HepG2 (cell line): ENCODE results near the gene MTX2. TPM values are rescaled to one million over a fixed set of nuclear protein-coding genes. Genes with fewer than 3 reads are reported as not detected.

Experiments used
- CEBPG ChIP-seq: IDR thresholded peaks from 2 replicates; pipeline ENCODE4 v1.6.1; 2016
- HNF4A ChIP-seq: sonication (generic); formaldehyde crosslinking; IDR thresholded peaks from 2 replicates; pipeline ENCODE4 v1.4.0; 2020; ENCODE audit warnings: missing genetic modification reagents
- HOXA3 ChIP-seq: sonication (generic); formaldehyde crosslinking; IDR thresholded peaks from 2 replicates; pipeline ENCODE4 v1.5.0; 2020; ENCODE audit warnings: missing genetic modification reagents
- MXI1 ChIP-seq: IDR thresholded peaks from 3 replicates; pipeline ENCODE4 v1.6.1; 2012; ENCODE audit warnings: low read depth, low read length, inconsistent platforms, borderline replicate concordance
- NKX3-1 ChIP-seq: sonication (generic); formaldehyde crosslinking; IDR thresholded peaks from 2 replicates; pipeline ENCODE4 v1.5.0; 2020; ENCODE audit warnings: missing genetic modification reagents
- POLR2G ChIP-seq: fragments of 200-400 bp; formaldehyde crosslinking; IDR thresholded peaks from 2 replicates; pipeline ENCODE4 v1.6.1; 2018; ENCODE audit warnings: mild to moderate bottlenecking, low read depth, low read length, moderate library complexity
- PTBP1 ChIP-seq: fragments of 200-400 bp; formaldehyde crosslinking; IDR thresholded peaks from 2 replicates; pipeline ENCODE4 v1.6.1; 2018; ENCODE audit warnings: low read length, low read depth; ENCODE audit not compliant: poor library complexity, severe bottlenecking
- SRF ChIP-seq: IDR thresholded peaks from 2 replicates; pipeline ENCODE4 v1.6.1; 2011; ENCODE audit warnings: mild to moderate bottlenecking, low read depth, low read length, moderate library complexity
- SRSF4 ChIP-seq: fragments of 200-400 bp; formaldehyde crosslinking; IDR thresholded peaks from one replicate; pipeline ENCODE4 v1.6.1; 2018; ENCODE audit warnings: mild to moderate bottlenecking, low read depth, low read length, moderate library complexity; ENCODE audit not compliant: poor library complexity, severe bottlenecking
- TAF1 ChIP-seq: sonication (generic); formaldehyde crosslinking; IDR thresholded peaks from 2 replicates; pipeline ENCODE4 v1.4.0; 2020; ENCODE audit warnings: missing genetic modification reagents
- TBP ChIP-seq: sonication (generic); formaldehyde crosslinking; IDR thresholded peaks from 2 replicates; pipeline ENCODE4 v1.5.0; 2020; ENCODE audit warnings: missing genetic modification reagents
- THAP11 ChIP-seq: IDR thresholded peaks from 2 replicates; pipeline ENCODE4 v1.6.1; 2016; ENCODE audit warnings: missing biosample characterization, missing genetic modification reagents
- XRCC5 ChIP-seq: fragments of 200-400 bp; formaldehyde crosslinking; optimal IDR thresholded peaks from 2 replicates; pipeline ENCODE3; 2017; ENCODE audit warnings: mild to moderate bottlenecking, low read length
- ZBTB42 ChIP-seq: sonication (generic); formaldehyde crosslinking; IDR thresholded peaks from 2 replicates; pipeline ENCODE4 v1.5.0; 2020; ENCODE audit warnings: mild to moderate bottlenecking, missing genetic modification reagents
- ZFP37 ChIP-seq: sonication (generic); formaldehyde crosslinking; IDR thresholded peaks from 2 replicates; pipeline ENCODE4 v1.4.0; 2020; ENCODE audit warnings: missing genetic modification reagents, borderline replicate concordance
- ZNF207 ChIP-seq: fragments of 450-650 bp; IDR thresholded peaks from 2 replicates; pipeline ENCODE4 v1.6.1; 2016; ENCODE audit warnings: antibody characterized with exemption, borderline replicate concordance
- ZNF234 ChIP-seq: sonication (generic); formaldehyde crosslinking; conservative IDR thresholded peaks from 2 replicates; pipeline ENCODE4 v1.5.1; 2020; ENCODE audit warnings: mild to moderate bottlenecking, missing genetic modification reagents
- polyA plus RNA-seq, 8 experiments: library from polyadenylated mRNA; depleted of rRNA in 3 of 8; stranded (reverse) in 7 of 8; unstranded in 1 of 8; fragments of >200 nt; fragmentation: Illumina TruSeq in 4 of 8; extraction: Trizol in 4 of 8; gene quantifications; 2 replicates each; pipeline versions ENCODE4 v1.2.1 to v1.2.3, GENCODE V29; 2011 to 2016; ENCODE audit warnings: low read depth in 4 of 8, missing spikeins in 1 of 8, mixed read lengths in 1 of 8; ENCODE audit not compliant: insufficient read depth in 1 of 8
- total RNA-seq, 5 experiments: library from RNA; depleted of rRNA; stranded (reverse); fragments of >200 nt; fragmentation: Illumina TruSeq; extraction: Trizol; gene quantifications; 2 replicates each; pipeline ENCODE4 v1.2.3, GENCODE V29; 2016; ENCODE audit warnings: low read depth in 1 of 5
- TF ChIP-seq, protein P1 (sequence below): sonication (generic); formaldehyde crosslinking; IDR thresholded peaks from 2 replicates; pipeline ENCODE4 v1.5.0; 2020; ENCODE audit warnings: mild to moderate bottlenecking, missing genetic modification reagents
- TF ChIP-seq, protein P2 (sequence below): sonication (generic); formaldehyde crosslinking; IDR thresholded peaks from 2 replicates; pipeline ENCODE4 v1.4.0; 2020; ENCODE audit warnings: missing genetic modification reagents, borderline replicate concordance
- TF ChIP-seq, protein P3 (sequence below): sonication (generic); formaldehyde crosslinking; IDR thresholded peaks from 2 replicates; pipeline ENCODE4 v1.5.0; 2020; ENCODE audit warnings: mild to moderate bottlenecking, low read depth, missing genetic modification reagents, borderline replicate concordance

The MTX2 gene
- total and polyA plus RNA-seq, 2 of the 13 experiments (the other 11 are each of a cell fraction or from before 2014, with no cell fraction given), result 58.1 to 75.7 TPM

DNA sequence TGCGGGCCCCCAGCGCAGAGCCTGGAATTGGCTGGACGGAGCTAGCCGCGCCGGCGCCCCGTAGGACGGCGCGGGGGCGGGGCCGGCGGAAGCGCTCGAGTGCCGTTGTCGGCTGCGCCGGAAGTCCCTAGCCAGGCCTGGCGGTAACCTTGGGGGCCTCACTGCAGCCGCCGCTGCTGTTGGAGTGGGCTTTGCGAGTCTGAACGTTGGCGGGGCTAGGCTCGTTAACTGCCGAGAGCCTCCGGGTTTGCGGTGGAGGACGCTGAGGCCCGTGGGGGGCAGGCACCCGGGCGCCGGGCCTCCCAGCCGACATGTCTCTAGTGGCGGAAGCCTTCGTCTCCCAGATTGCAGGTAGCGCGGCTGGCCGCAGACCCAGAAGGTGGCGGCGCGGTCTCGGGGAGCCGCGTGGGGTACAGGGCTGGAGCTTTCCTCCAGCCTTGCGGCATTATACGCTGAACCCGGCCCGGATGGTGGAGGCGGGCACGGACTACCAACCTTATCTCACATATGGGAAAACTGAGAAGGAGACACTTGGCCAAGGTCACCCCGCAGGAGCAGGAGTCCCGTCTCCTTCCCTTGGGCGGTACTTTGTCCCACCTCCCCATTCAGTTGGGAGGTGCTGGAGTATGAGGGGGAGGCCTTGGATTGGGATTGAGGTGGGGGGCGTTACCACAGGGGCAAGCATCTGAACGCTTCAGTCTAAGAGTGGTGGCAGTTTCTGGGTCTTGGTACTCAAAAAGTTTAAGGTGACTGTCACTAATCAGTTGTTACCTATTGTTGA, at the start of gene MTX2 (continued):
- TF ChIP-seq SRSF4 (no peak), HOXA3 (CRISPR knock-in tag) (peak; percentile 96), TBP (CRISPR knock-in tag) (no peak), POLR2G (peak; percentile 98), NKX3-1 (CRISPR knock-in tag) (peak; percentile 87), ZNF207 (no peak), SRF (no peak), ZNF234 (peak; percentile 92; the same call in 1 of the 2 replicates), HNF4A (CRISPR knock-in tag) (no peak), XRCC5 (no peak), ZFP37 (no peak; the same call in 1 of the 2 replicates), TAF1 (peak; percentile 93), MXI1 (peak; percentile 59; the same call in 2 of the 3 replicates), PTBP1 (peak; percentile 41), THAP11 (CRISPR knock-in tag) (peak; percentile 89), ZBTB42 (CRISPR knock-in tag) (peak; percentile 64; the same call in 1 of the 2 replicates), CEBPG (CRISPR knock-in tag) (no peak)
- TF ChIP-seq, protein P1, sequence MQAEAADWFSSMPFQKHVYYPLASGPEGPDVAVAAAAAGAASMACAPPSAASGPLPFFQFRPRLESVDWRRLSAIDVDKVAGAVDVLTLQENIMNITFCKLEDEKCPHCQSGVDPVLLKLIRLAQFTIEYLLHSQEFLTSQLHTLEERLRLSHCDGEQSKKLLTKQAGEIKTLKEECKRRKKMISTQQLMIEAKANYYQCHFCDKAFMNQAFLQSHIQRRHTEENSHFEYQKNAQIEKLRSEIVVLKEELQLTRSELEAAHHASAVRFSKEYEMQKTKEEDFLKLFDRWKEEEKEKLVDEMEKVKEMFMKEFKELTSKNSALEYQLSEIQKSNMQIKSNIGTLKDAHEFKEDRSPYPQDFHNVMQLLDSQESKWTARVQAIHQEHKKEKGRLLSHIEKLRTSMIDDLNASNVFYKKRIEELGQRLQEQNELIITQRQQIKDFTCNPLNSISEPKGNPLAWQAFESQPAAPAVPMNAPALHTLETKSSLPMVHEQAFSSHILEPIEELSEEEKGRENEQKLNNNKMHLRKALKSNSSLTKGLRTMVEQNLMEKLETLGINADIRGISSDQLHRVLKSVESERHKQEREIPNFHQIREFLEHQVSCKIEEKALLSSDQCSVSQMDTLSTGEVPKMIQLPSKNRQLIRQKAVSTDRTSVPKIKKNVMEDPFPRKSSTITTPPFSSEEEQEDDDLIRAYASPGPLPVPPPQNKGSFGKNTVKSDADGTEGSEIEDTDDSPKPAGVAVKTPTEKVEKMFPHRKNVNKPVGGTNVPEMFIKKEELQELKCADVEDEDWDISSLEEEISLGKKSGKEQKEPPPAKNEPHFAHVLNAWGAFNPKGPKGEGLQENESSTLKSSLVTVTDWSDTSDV, result peak; percentile 95
- TF ChIP-seq, protein P2, sequence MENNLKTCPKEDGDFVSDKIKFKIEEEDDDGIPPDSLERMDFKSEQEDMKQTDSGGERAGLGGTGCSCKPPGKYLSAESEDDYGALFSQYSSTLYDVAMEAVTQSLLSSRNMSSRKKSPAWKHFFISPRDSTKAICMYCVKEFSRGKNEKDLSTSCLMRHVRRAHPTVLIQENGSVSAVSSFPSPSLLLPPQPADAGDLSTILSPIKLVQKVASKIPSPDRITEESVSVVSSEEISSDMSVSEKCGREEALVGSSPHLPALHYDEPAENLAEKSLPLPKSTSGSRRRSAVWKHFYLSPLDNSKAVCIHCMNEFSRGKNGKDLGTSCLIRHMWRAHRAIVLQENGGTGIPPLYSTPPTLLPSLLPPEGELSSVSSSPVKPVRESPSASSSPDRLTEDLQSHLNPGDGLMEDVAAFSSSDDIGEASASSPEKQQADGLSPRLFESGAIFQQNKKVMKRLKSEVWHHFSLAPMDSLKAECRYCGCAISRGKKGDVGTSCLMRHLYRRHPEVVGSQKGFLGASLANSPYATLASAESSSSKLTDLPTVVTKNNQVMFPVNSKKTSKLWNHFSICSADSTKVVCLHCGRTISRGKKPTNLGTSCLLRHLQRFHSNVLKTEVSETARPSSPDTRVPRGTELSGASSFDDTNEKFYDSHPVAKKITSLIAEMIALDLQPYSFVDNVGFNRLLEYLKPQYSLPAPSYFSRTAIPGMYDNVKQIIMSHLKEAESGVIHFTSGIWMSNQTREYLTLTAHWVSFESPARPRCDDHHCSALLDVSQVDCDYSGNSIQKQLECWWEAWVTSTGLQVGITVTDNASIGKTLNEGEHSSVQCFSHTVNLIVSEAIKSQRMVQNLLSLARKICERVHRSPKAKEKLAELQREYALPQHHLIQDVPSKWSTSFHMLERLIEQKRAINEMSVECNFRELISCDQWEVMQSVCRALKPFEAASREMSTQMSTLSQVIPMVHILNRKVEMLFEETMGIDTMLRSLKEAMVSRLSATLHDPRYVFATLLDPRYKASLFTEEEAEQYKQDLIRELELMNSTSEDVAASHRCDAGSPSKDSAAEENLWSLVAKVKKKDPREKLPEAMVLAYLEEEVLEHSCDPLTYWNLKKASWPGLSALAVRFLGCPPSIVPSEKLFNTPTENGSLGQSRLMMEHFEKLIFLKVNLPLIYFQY (CRISPR knock-in tag), result peak; percentile 30
- TF ChIP-seq, protein P3, sequence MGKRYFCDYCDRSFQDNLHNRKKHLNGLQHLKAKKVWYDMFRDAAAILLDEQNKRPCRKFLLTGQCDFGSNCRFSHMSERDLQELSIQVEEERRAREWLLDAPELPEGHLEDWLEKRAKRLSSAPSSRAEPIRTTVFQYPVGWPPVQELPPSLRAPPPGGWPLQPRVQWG (CRISPR knock-in tag), result no peak
